DMS153 treated with DMSO at 0.1 percent for 48 hours (cell line): ENCODE measurements around the gene LIN9.

Experiments used
- DNase-seq: peaks from one replicate; lab custom pipeline; 2025; ENCODE audit not compliant: unreplicated experiment; lab: John Stamatoyannopoulos, UW

Gene LIN9

DNA sequence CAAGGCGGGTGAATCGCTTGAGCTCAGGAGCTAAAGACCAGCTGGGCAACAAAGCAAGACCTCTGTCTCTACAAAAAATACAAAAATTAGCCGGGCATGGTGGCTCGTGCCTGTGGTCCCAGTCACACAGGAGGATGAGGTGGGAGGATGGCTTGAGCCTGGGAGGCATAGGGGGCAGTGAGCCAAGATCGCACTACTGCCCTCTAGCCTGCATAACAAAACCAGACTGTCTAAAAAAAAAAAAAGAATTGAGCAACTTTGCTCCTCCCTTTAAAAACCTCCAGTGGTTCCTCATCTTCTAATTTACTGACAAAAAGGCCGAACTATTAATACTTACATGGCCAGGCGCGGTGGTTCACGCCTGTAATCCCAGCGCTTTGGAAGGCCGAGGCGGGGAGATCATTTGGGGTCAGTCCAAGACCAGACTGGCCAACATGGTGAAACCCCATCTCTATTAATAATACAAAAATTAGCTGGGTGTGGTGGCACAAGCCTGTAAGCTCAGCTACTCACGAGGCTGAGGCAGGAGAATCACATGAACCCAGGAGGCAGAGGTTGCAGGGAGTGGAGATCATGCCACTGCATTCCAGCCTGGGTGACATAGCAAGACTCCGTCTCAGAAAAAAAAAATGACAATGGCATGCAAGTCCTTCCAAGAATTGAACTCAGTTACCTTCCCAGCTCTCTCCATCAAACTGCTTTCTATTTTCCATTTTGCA lies 126.8 kb downstream of the LIN9 start:
- no peak for DNase-seq
